GM13976 (cell line): ENCODE measurements around the gene CDCA4.

Experiments used
- DNase-seq: peaks from one replicate; pipeline ENCODE4 v3.0.0; 2012; ENCODE audit warnings: low spot score
- CTCF ChIP-seq: IDR thresholded peaks from 2 replicates; pipeline ENCODE4 v1.5.1; 2012; ENCODE audit warnings: borderline replicate concordance, mild to moderate bottlenecking; ENCODE audit not compliant: insufficient read depth; ENCODE audit errors: extremely low read depth, missing control alignments, control extremely low read depth
- in situ Hi-C: fragments of 300-500 bp; cut with MboI; formaldehyde crosslinking; loops from one replicate; pipeline ENCODE4 v1.12.0; 2022; ENCODE audit warnings: low sequenced_read_pairs, mixed read lengths, inconsistent platforms; ENCODE audit not compliant: unreplicated experiment

CDCA4 gene

GRCh38 chr14:104977681-104978653, 42.9 kb downstream of the CDCA4 start, which contains the start of gene AHNAK2:
TSS of gene AHNAK2 (minus strand) at chr14:104978374. CDS start at chr14:104978237, 137 bp downstream.
- no peak for TF ChIP-seq CTCF
- DNase-seq: peak; percentile 76
- in situ Hi-C loops: no loop called here

DNA sequence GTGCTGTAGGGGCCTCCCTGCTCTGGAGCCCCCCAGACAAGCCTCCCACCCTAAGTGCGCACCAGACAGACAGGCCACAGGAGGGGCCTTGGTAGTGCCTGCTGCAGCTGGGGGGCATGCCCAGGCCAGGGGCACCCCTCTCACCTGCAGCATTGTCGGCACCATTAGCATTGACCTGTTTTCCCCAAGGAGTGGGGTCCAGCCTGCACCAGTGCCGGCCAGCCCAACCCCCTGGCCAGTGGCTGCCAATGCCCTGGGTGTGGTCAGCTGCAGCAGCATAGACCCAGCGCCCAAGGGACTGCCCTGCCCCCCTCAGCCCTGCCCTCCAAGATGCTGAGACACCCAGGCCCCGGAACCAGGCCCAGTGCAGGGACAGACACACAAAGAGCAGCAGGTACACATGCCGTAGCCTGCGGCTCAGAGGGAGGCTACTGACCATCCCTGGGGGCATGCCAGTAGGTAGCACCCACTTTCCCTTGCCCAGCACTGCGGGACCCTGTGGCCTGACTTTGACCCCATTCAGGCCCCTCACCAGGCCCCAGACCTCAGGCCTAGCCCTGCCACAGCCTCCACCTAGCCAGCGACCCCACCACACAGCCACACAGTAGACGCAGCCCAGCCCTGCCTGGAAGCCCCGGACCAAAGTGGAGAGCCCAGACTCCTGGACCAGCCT, 43.7 kb downstream of the CDCA4 start:
- no peak for DNase-seq
- TF ChIP-seq CTCF: no peak
- in situ Hi-C loops: no loop called here

GRCh38 chr14:104976198-104977007, 44.5 kb downstream of the CDCA4 start:
- DNase-seq: peak; percentile 90
- in situ Hi-C loops: no loop called here
- TF ChIP-seq CTCF: peak; percentile 96

DNA sequence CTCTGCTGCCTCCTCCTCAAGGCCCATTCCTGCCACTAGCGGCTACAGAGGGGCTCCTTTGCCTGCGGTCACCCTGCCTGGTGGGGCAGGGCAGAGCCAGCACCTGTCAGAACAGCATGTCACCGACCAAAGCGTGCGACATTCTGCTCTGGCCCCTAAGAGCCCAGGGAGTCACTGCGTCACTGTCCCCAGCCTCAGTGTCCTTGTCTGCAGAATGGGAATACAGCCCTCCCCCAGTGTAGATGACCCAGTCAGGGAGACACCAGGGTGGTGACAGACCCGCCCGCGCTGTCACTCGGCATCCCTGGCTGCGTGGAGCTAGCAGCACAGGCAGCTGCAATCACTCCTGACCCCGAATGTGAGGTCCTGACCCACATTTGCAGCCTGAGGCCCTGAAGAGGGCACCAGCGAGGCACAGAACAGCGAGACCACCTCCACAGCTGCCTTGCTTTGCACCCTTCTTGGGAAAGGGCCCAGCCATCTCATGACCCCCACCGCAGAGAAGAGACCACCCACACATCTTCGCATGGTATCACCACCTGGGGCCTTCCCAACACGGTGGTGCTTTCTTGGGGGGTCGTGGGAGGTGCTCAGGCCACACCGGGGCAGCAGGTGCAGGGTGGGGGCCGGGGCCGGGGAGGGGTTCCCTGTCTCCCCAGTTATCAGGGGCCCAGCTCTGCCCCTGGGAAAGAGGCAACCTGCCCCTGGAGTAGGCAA, 45.2 kb downstream of the CDCA4 start:
- TF ChIP-seq CTCF: peak; percentile 42
- in situ Hi-C loops: no loop called here
- DNase-seq: peak; percentile 68

DNA sequence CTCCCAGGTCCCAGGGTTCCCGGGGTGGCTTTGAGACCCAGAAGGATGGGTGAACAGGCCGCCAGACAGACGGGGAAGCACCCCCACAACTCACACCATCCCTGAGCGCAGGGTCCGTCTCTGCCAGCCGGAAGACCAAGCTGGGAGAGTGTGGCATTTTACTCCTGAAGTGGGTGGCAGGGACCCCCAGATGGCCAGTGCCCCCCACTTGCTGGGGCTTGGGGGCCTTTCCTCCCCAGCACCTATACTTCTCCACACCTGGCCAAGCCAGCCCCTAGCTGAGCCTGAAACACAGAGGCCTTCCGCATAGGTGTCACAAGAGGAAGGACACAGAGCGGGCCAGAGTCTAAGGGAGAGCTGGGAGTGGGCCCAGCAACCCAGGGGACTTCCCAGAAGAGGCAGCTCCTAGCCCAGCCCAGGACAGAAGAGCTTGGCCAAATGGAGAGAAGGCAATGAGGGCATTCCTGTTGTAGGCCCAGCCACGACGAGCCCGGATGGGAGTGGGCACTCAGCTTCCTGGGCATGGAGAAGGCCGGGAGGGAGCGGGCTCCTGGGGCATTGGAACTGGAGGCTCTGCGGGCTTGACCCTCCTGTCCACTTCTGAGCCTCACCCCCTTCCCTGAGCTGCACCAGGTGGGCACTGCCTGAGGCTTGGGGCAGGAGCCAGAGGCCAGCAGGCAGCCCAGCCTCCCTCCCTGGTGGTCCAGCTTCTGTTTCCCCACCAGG, 46.1 kb downstream of the CDCA4 start:
- in situ Hi-C loops: no loop called here
- TF ChIP-seq CTCF: no peak
- DNase-seq: no peak
